Activated naive CD4-positive, alpha-beta T cell treated with anti-CD3 and anti-CD28 coated beads for 36 hours (primary cell): ENCODE measurements around the gene SLC36A1. TPM values are rescaled to one million over a fixed set of nuclear protein-coding genes. Genes with fewer than 3 reads are reported as not detected.

Source experiments
- CTCF ChIA-PET: fragments of 350-600 bp; sonication (Branson Sonifier 250); formaldehyde crosslinking; loops from one replicate; lab custom pipeline; 2021; ENCODE audit warnings: antibody characterized with exemption; lab: Charles Lee
- DNase-seq: peaks from one replicate; pipeline ENCODE4 v3.0.0-alpha.2; 2020
- H3K27ac Mint-ChIP-seq: one replicate; pipeline ENCODE4 v1.8.0; 2021; ENCODE audit warnings: mild to moderate bottlenecking, mixed read lengths
- H3K27me3 Mint-ChIP-seq: one replicate; pipeline ENCODE4 v1.8.0; 2021; ENCODE audit warnings: low read depth, mixed read lengths
- H3K36me3 Mint-ChIP-seq: one replicate; pipeline ENCODE4 v1.8.0; 2021; ENCODE audit warnings: low read depth, mixed read lengths
- H3K4me1 Mint-ChIP-seq: one replicate; pipeline ENCODE4 v1.8.0; 2021; ENCODE audit warnings: low read depth, mixed read lengths
- H3K4me3 Mint-ChIP-seq: one replicate; pipeline ENCODE4 v1.8.0; 2021; ENCODE audit warnings: mild to moderate bottlenecking, moderate library complexity, mixed read lengths
- H3K9me3 Mint-ChIP-seq: one replicate; pipeline ENCODE4 v1.8.0; 2021; ENCODE audit warnings: mixed read lengths
- intact Hi-C: fragments of 100-400 bp; cut with micrococcal nuclease; formaldehyde crosslinking; loops from one replicate; pipeline ENCODE4 v1.15.1; 2023
- total RNA-seq, 2 experiments: library from RNA; stranded (reverse); gene quantifications; one replicate each; pipeline ENCODE4 v1.2.3, GENCODE V29; 2021

The SLC36A1 gene
- total RNA-seq, 2 experiments from 2014 or later = 2.6 to 3.1 TPM

DNA sequence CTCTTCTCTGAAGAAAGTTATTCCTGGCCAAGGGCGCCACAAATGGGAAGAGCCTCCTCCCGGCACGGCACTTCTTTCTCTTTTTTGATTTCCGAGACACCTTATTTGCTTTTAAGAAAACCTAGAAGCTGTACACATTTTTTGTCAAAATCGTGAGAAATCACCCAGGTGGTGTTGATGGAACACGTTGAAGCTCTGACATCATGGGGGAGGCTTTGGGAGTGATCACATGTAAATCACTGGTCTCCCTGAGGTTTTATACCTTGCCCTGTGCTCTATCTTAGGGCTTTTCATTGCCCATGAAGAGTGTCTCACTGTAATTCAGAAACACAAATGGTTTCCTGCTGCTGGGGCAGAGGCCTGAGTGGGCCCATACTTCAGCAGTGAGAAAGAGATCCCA, 27.4 kb downstream of the SLC36A1 start:
- no peaks in the 10 kb centered on the region for H3K4me1 Mint-ChIP-seq
- CTCF ChIA-PET = interaction anchor here (0.8 kb wide), 1 partner anchor 49 kb away, joined by 3 read pairs; no protein-coding TSS in a partner anchor
- no peak for DNase-seq
- peaks cover 5% of the 10 kb centered on the region for H3K36me3 Mint-ChIP-seq
- intact Hi-C loops = no loop called here
- no peaks in the 10 kb centered on the region for H3K27me3 Mint-ChIP-seq
- no peak overlapping the region for H3K4me3 Mint-ChIP-seq
- no peak overlapping the region for H3K27ac Mint-ChIP-seq
- no peaks in the 10 kb centered on the region for H3K9me3 Mint-ChIP-seq

GRCh38 chr5:151475388-151475787, 28.0 kb downstream of the SLC36A1 start:
- no peak overlapping the region for H3K27ac Mint-ChIP-seq
- H3K4me3 Mint-ChIP-seq = no peak overlapping the region
- no peaks in the 10 kb centered on the region for H3K4me1 Mint-ChIP-seq
- H3K36me3 Mint-ChIP-seq = peaks cover 5% of the 10 kb centered on the region
- H3K9me3 Mint-ChIP-seq = no peaks in the 10 kb centered on the region
- H3K27me3 Mint-ChIP-seq = no peaks in the 10 kb centered on the region
- intact Hi-C loops = no loop called here
- CTCF ChIA-PET = interaction anchor here (0.8 kb wide), 1 partner anchor 28 kb away, joined by 3 read pairs; the partner anchor contains the start of gene SLC36A1
- no peak for DNase-seq

DNA sequence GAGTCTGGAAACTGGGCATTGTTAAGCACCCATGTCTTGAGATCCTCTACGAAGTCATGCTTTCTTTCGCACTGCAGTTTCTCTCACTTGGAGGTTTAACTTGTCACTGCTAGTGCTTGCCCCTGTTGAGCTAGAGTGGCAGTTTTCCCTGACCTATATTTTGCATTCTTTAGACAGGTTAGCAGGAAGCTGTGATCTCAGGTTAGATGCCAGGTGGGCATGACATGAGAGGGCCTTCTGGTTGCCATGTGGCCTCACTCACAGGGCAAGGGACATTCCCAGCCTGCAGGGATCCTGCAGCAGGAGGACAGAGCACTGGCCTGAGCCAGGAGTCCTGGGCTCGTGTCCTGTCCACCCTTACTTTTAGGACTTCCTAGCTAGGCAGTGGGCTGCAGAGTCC, 28.6 kb downstream of the SLC36A1 start:
- intact Hi-C loops = no loop called here
- Mint-ChIP-seq H3K4me3 (no peak overlapping the region), H3K36me3 (peaks cover 5% of the 10 kb centered on the region), H3K4me1 (no peaks in the 10 kb centered on the region), H3K27me3 (no peaks in the 10 kb centered on the region), H3K27ac (no peak overlapping the region), H3K9me3 (no peaks in the 10 kb centered on the region)
- no peak for DNase-seq
- CTCF ChIA-PET = interaction anchor here (0.6 to 0.8 kb wide), 2 partner anchors 29 to 102 kb away, joined by 3 read pairs; partner anchors contain the start of gene SLC36A1

- Mint-ChIP-seq H3K9me3 (no peaks in the 10 kb centered on the region), H3K4me1 (no peaks in the 10 kb centered on the region), H3K36me3 (peaks cover 5% of the 10 kb centered on the region), H3K4me3 (no peak overlapping the region), H3K27me3 (no peaks in the 10 kb centered on the region), H3K27ac (no peak overlapping the region)
- DNase-seq = no peak
- CTCF ChIA-PET = interaction anchor here (1.5 kb wide), 1 partner anchor 175 kb away, joined by 4 read pairs; no protein-coding TSS in a partner anchor
- intact Hi-C loops = no loop called here
These were observed 29.7 kb downstream of the SLC36A1 start for GRCh38 chr5:151477101-151477500.

- Mint-ChIP-seq H3K9me3 (no peaks in the 10 kb centered on the region), H3K4me1 (no peaks in the 10 kb centered on the region), H3K36me3 (peaks cover 6% of the 10 kb centered on the region), H3K27me3 (no peaks in the 10 kb centered on the region), H3K27ac (no peak overlapping the region), H3K4me3 (no peak overlapping the region)
- intact Hi-C loops = no loop called here
- no peak for DNase-seq
- CTCF ChIA-PET = no interaction called here
These were observed 33.2 kb downstream of the SLC36A1 start for GRCh38 chr5:151480384-151481293.

DNA sequence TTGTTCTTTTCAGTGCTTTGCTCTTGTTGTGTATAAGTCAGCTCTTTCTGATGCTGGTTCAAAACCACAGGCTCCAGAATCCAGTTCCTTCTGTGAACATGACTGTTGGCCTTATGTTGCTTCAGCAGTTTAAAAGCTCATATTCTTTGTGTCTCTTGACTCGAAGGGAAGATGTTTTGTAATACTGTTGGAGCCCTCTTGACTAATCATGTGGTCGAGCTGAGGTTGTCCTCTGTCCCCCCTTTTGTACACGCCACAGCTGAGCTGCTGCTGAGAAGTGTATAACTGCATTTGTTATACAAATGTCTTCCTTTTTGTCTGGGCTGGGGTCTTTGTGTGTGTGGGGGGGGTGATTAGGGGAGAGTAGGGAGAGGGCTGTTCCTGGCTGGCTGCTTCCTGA, 35.8 kb downstream of the SLC36A1 start:
- intact Hi-C loops = no loop called here
- Mint-ChIP-seq H3K27ac (no peak overlapping the region), H3K9me3 (no peaks in the 10 kb centered on the region)

DNA sequence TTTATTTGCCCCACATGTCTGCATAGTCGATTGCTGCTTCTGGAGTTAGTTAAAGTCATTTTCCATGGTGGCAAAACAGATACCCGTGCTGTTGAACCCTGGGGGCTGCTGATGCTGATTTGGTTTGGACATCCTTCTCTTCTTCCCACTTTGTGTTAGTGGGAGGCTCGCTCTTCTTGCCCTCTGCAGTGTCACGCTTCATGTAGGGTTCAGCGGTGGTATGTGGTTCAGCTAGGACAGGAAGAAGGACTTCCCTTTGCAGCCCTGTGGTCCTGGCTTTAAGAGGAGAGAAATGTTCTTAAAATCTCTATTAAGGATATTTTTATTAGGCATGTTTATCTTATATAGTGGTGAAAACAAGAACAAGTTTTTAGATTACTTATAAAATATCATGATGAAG, 36.2 kb downstream of the SLC36A1 start:
- DNase-seq = no peak
- no peaks in the 10 kb centered on the region for H3K27me3 Mint-ChIP-seq
- H3K4me1 Mint-ChIP-seq = no peaks in the 10 kb centered on the region
- H3K4me3 Mint-ChIP-seq = no peak overlapping the region
- peaks cover 9% of the 10 kb centered on the region for H3K36me3 Mint-ChIP-seq
- H3K9me3 Mint-ChIP-seq = no peaks in the 10 kb centered on the region
- CTCF ChIA-PET = interaction anchor here (1.2 kb wide), 2 partner anchors 17 to 36 kb away, joined by 3 to 5 read pairs; no protein-coding TSS in a partner anchor
- no peak overlapping the region for H3K27ac Mint-ChIP-seq
- intact Hi-C loops = no loop called here

More for the DNA sequence above, 35.8 kb downstream of the SLC36A1 start:
- no peak for DNase-seq
- Mint-ChIP-seq H3K27me3 (no peaks in the 10 kb centered on the region), H3K36me3 (peaks cover 7% of the 10 kb centered on the region), H3K4me3 (no peak overlapping the region), H3K4me1 (no peaks in the 10 kb centered on the region)
- CTCF ChIA-PET = interaction anchor here (1.2 kb wide), 2 partner anchors 17 to 35 kb away, joined by 3 to 5 read pairs; no protein-coding TSS in a partner anchor

GRCh38 chr5:151487544-151487943, 40.1 kb downstream of the SLC36A1 start:
- Mint-ChIP-seq H3K9me3 (no peaks in the 10 kb centered on the region), H3K36me3 (peaks cover 9% of the 10 kb centered on the region), H3K4me3 (no peak overlapping the region), H3K27me3 (no peaks in the 10 kb centered on the region), H3K27ac (no peak overlapping the region), H3K4me1 (no peaks in the 10 kb centered on the region)
- no peak for DNase-seq
- CTCF ChIA-PET = no interaction called here
- intact Hi-C loops = no loop called here

- intact Hi-C loops = no loop called here
- CTCF ChIA-PET = interaction anchor here (0.6 to 1.8 kb wide), 3 partner anchors 9 to 164 kb away, joined by 3 to 6 read pairs (median 4); no protein-coding TSS in a partner anchor
These were observed 43.2 kb downstream of the SLC36A1 start for GRCh38 chr5:151490627-151491026.

GRCh38 chr5:151491062-151491461, 43.7 kb downstream of the SLC36A1 start:
- Mint-ChIP-seq H3K27ac (no peak overlapping the region), H3K9me3 (no peaks in the 10 kb centered on the region), H3K36me3 (peaks cover 2% of the 10 kb centered on the region), H3K4me1 (no peaks in the 10 kb centered on the region), H3K4me3 (no peak overlapping the region), H3K27me3 (no peaks in the 10 kb centered on the region)
- DNase-seq = no peak
- CTCF ChIA-PET = interaction anchor here (0.6 to 1.8 kb wide), 3 partner anchors 33 to 165 kb away, joined by 3 to 6 read pairs (median 5); no protein-coding TSS in a partner anchor
- intact Hi-C loops = no loop called here

More at GRCh38 chr5:151490627-151491026, 43.2 kb downstream of the SLC36A1 start:
- no peak for DNase-seq
- no peaks in the 10 kb centered on the region for H3K9me3 Mint-ChIP-seq
- H3K4me3 Mint-ChIP-seq = no peak overlapping the region
- no peak overlapping the region for H3K27ac Mint-ChIP-seq
- no peaks in the 10 kb centered on the region for H3K4me1 Mint-ChIP-seq
- no peaks in the 10 kb centered on the region for H3K27me3 Mint-ChIP-seq
- peaks cover 4% of the 10 kb centered on the region for H3K36me3 Mint-ChIP-seq

DNA sequence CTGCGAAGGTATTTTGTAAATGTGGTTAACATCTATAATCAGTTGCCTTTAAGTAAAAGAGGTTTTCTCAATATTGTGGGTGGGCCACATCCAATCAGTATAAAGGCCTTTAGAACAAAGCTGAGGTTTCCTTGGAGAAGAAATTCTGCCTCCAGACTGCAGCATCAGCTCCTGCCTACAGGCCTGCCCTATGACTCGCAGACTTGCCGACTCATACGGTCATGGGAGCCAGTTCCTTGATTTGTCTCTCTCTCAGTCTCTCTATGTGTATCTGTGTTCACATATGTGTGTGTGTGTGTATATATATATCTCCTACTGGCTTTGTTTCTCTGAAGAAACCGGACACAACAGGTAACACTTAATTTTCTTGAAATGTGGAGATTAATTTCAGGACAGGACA, 45.3 kb downstream of the SLC36A1 start:
- CTCF ChIA-PET = no interaction called here
- no peaks in the 10 kb centered on the region for H3K9me3 Mint-ChIP-seq
- DNase-seq = peak; percentile 12
- intact Hi-C loops = no loop called here
- peaks cover 2% of the 10 kb centered on the region for H3K36me3 Mint-ChIP-seq
- no peaks in the 10 kb centered on the region for H3K27me3 Mint-ChIP-seq
- no peak overlapping the region for H3K4me3 Mint-ChIP-seq
- H3K27ac Mint-ChIP-seq = no peak overlapping the region
- no peaks in the 10 kb centered on the region for H3K4me1 Mint-ChIP-seq

DNA sequence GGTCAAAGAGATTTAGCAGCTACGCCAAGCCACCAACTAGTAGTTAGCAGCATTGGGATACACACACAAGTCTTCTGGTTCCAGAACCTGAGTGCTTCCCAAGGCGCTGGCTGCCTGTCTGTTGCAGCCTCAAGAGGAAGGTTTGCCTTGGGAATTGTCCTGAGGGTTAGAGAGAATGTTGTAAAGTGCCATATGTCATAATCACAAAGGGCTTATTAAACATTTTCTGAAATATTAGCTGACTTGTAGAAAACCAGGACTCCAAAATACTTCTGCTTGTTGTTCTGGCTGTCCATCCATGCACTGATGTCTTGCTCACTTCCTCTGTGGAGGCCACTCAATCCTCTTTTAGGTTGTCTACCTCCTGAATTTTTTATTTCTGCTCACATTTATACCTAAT, 46.3 kb downstream of the SLC36A1 start:
- H3K27ac Mint-ChIP-seq = no peak overlapping the region
- H3K36me3 Mint-ChIP-seq = no peaks in the 10 kb centered on the region
- no peaks in the 10 kb centered on the region for H3K9me3 Mint-ChIP-seq
- CTCF ChIA-PET = interaction anchor here (1.0 kb wide), 1 partner anchor 47 kb away, joined by 3 read pairs; the partner anchor contains the start of gene SLC36A1
- no peak overlapping the region for H3K4me3 Mint-ChIP-seq
- intact Hi-C loops = no loop called here
- no peak for DNase-seq
- H3K4me1 Mint-ChIP-seq = no peaks in the 10 kb centered on the region
- H3K27me3 Mint-ChIP-seq = no peaks in the 10 kb centered on the region
